Kidney (tissue), 14 donors: ENCODE data around the gene LIPA. TPM values are rescaled to one million over a fixed set of nuclear protein-coding genes. Genes with fewer than 3 reads are reported as not detected.
A peak's percentile ranks its signal among the peaks of the same experiment; 100 is the strongest.
"Not testable (repeated sequence)": the region's sequence is repeated elsewhere in the genome, so short reads cannot be mapped to it uniquely, and the experiment has no call there.

Experiments
- DNase-seq, 5 donors: peaks; one replicate each; pipeline ENCODE4 v3.0.0-alpha.2; 2013 to 2020
- FAIRE-seq: peaks from 2 replicates; lab custom pipeline; 2012; peaks lifted over from hg19 to GRCh38; lab: Jason Lieb, UNC
- H3K27ac ChIP-seq, 2 donors: one replicate each; pipeline ENCODE4 v1.7.0; 2013; ENCODE audit warnings: low read depth in 2 of 2, low read length in 2 of 2, inconsistent platforms in 1 of 2
- H3K27me3 ChIP-seq: one replicate; pipeline ENCODE4 v1.7.1; 2013; ENCODE audit warnings: low read length, inconsistent platforms; ENCODE audit not compliant: control insufficient read depth, insufficient read depth
- H3K36me3 ChIP-seq, 3 donors: one replicate each; pipeline versions ENCODE4 v1.7.0 to v1.7.1; 2013; ENCODE audit warnings: low read length in 3 of 3, control low read depth in 1 of 3, inconsistent platforms in 1 of 3; ENCODE audit not compliant: insufficient read depth in 3 of 3, control insufficient read depth in 2 of 3
- H3K4me1 ChIP-seq, 3 donors: one replicate each; pipeline versions ENCODE4 v1.7.0 to v1.7.1; 2013; ENCODE audit warnings: low read length in 3 of 3, inconsistent platforms in 1 of 3, low read depth in 1 of 3; ENCODE audit not compliant: control insufficient read depth in 2 of 3, insufficient read depth in 2 of 3
- H3K4me3 ChIP-seq, 3 donors: one replicate each; pipeline versions ENCODE4 v1.7.0 to v1.8.1; 2013; ENCODE audit warnings: low read length in 3 of 3, control low read depth in 1 of 3, inconsistent platforms in 1 of 3
- H3K9ac ChIP-seq, 3 donors: one replicate each; pipeline versions ENCODE4 v1.7.0 to v1.7.1; 2013; ENCODE audit warnings: low read length in 3 of 3, control low read depth in 1 of 3, inconsistent platforms in 1 of 3
- H3K9me3 ChIP-seq, 3 donors: one replicate each; pipeline versions ENCODE4 v1.7.0 to v1.7.1; 2013; ENCODE audit warnings: low read length in 3 of 3, control low read depth in 1 of 3, inconsistent platforms in 1 of 3; ENCODE audit not compliant: control insufficient read depth in 2 of 3, insufficient read depth in 1 of 3
- CTCF ChIP-seq: IDR thresholded peaks from 3 replicates; pipeline ENCODE4 v1.5.1; 2012; ENCODE audit warnings: mild to moderate bottlenecking, moderate library complexity, borderline replicate concordance; ENCODE audit not compliant: insufficient read depth; ENCODE audit errors: extremely low read depth
- intact Hi-C: fragments of 100-400 bp; cut with DNase I; formaldehyde crosslinking; loops from one replicate; pipeline ENCODE4 v1.11.1; 2022
- polyA plus RNA-seq: library from polyadenylated mRNA; stranded (reverse); fragments of 350-450 nt; fragmentation: Illumina TruSeq; extraction: RNeasy Lipid Tissue Mini Kit (QIAGEN cat#74804); gene quantifications from one replicate; pipeline ENCODE4 v1.2.3, GENCODE V29; 2014; ENCODE audit warnings: low read depth, low replicate concordance; ENCODE audit not compliant: insufficient read depth
- total RNA-seq: library from RNA; stranded (reverse); fragmentation: NEBNext Ultra II Directional; extraction: Animal tissue kit (Norgen Biotek cat#: 25700); gene quantifications from one replicate; pipeline ENCODE4 v1.2.1, GENCODE V29; 2021
- donor health status: control.
- donor health status: control.
- donor health status: control.
- donor health status: control.
- donor health status: control.
- donor health status: DM: yes; HTN: yes; CAD: no.
- donor health status: Normal renal cell carcinoma (clear cell type).

The LIPA gene
- total and polyA plus RNA-seq, 2 donors from 2014 or later: 43.8 to 84.5 TPM

DNA sequence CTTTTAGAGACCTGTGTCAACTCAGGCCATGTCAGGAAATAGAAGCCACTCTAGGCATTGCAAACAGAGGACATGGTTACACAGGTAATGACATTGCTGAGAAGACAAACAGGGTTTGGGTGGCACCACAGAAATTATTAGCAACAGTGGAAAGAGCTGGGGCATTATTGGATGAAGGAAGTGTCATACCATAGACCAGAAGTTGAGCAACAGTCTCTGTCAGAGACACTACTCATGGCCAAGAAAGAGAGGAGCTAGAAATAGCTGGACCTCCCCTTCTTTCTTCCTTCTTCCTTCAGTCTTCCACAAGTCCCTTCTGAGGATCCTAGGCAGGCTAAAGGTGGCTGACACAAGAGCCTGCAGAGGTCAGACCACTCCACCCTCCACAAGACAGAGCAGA lies 4.2 kb upstream of the LIPA start:
- H3K27ac ChIP-seq: no peak overlapping the region
- intact Hi-C loops: no loop called here
- no peak for TF ChIP-seq CTCF

DNA sequence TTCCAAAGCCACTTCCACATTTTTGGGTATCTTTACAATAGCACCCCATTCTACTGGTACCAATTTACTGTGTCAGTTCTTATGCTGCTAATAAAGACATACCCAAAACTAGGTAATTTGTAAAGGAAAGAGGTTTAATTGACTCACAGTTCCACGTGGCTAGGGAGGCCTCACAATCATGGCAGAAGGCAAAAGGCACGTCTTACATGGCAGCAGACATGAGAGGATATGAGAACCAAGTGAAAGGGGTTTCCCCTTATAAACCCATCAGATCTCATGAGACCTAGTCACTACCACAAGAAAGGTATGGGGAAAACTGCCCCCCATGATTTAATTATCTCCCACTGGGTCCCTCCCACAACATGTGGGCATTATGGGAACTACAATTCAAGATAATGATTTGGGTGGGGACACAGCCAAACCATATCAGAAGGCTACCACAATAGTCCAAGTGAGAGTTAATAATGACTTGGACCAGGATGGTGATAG lies 3.6 kb upstream of the LIPA start:
- H3K9me3 ChIP-seq, DNase-seq, H3K9ac ChIP-seq, H3K36me3 ChIP-seq, H3K27ac ChIP-seq, H3K4me1 ChIP-seq, H3K4me3 ChIP-seq, intact Hi-C loops, H3K27me3 ChIP-seq, FAIRE-seq: not testable (repeated sequence)

More for the DNA sequence above, 4.2 kb upstream of the LIPA start:
- Histone ChIP-seq H3K27me3 (no peaks in the 10 kb centered on the region), H3K4me1 (peaks cover 2 to 8% (median 4%) of the 10 kb centered on the region in 3 donors), H3K4me3 (no peak overlapping the region), H3K9ac (no peak overlapping the region), H3K36me3 (no peaks in the 10 kb centered on the region), H3K9me3 (no peaks in the 10 kb centered on the region)
- FAIRE-seq (no peak), DNase-seq (no peak)

DNA sequence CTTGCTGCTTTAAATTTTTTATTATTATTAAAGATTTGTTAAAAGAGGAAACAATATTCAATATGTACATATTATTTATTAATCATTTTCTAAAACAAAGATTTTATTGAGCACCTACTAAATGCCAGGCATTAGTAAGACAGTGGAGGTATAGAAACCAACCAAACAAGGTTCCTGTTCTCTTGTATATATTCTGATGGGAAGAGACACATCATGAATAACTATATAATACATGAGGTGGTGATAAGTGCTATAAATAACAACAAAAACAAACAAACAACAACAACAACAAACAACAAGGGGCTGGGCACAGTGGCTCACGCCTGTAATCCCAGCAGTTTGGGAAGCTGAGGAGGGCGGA lies 630 bp upstream of the LIPA start:
- DNase-seq (no peak), FAIRE-seq (no peak)
- no peaks in the 10 kb centered on the region for H3K9me3 ChIP-seq
- no peak overlapping the region for H3K9ac ChIP-seq
- no peaks in the 10 kb centered on the region for H3K36me3 ChIP-seq
- intact Hi-C loops: no loop called here
- H3K27me3 ChIP-seq: no peaks in the 10 kb centered on the region
- peaks cover 2 to 6% (median 4%) of the 10 kb centered on the region in 3 donors for H3K4me1 ChIP-seq
- no peak overlapping the region for H3K27ac ChIP-seq
- peak overlapping the region; percentile 48 to 86 (median 83) for H3K4me3 ChIP-seq
- no peak for TF ChIP-seq CTCF

GRCh38 chr10:89250865-89251408 lies 638 bp downstream of the LIPA start:
- Histone ChIP-seq H3K4me3 (peak overlapping the region; percentile 72 to 86 (median 83)), H3K9ac (peak overlapping the region; percentile 56 to 84 (median 71)), H3K27ac (peak overlapping the region; percentile 39 to 52), H3K36me3 (no peaks in the 10 kb centered on the region), H3K4me1 (peaks cover 2 to 6% (median 4%) of the 10 kb centered on the region in 3 donors), H3K9me3 (no peaks in the 10 kb centered on the region), H3K27me3 (no peaks in the 10 kb centered on the region)
- DNase-seq (no peak), FAIRE-seq (no peak)
- intact Hi-C loops: no loop called here
- TF ChIP-seq CTCF: no peak
